HL-60 (cell line): ENCODE data around the gene LHX2.

Source experiments
- GABPA ChIP-seq: IDR thresholded peaks from 2 replicates; pipeline ENCODE4 v1.6.1; 2012; ENCODE audit warnings: low read depth
- POLR2AphosphoS5 ChIP-seq: IDR thresholded peaks from 2 replicates; pipeline ENCODE4 v1.6.1; 2012; ENCODE audit warnings: low read depth
- SPI1 ChIP-seq: IDR thresholded peaks from 2 replicates; pipeline ENCODE4 v1.6.1; 2012; ENCODE audit warnings: low read depth, mild to moderate bottlenecking, borderline replicate concordance
- TF ChIP-seq, protein P1 (sequence below): IDR thresholded peaks from one replicate; pipeline ENCODE4 v1.5.1; 2011; ENCODE audit warnings: low read length, control low read depth, inconsistent platforms; ENCODE audit not compliant: insufficient read depth
- TF ChIP-seq, protein P2 (sequence below): IDR thresholded peaks from 2 replicates; pipeline ENCODE4 v1.6.1; 2012; ENCODE audit warnings: low read depth; ENCODE audit not compliant: insufficient replicate concordance

DNA sequence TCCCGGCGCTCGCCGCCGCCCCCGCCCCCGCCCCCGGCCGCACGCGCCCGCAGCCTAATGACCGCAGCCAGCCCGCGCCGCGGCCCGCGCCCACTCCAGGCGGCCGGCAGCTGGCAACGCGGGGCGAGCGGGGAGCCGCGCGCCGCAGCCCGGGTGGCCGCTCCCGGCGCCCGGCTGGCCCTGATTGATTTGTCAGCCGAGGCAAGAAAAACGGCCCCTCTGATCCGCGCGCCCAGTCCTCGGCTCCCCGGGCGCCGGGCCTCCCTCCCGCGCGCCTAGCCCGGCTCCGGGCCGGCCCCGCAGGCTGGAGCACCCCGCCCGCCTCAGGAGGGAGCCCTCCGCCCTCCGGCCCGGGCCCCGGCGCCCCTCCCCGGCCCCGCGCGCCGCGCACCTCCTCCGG, 11.9 kb upstream of the LHX2 start:
- TF ChIP-seq, protein P1, sequence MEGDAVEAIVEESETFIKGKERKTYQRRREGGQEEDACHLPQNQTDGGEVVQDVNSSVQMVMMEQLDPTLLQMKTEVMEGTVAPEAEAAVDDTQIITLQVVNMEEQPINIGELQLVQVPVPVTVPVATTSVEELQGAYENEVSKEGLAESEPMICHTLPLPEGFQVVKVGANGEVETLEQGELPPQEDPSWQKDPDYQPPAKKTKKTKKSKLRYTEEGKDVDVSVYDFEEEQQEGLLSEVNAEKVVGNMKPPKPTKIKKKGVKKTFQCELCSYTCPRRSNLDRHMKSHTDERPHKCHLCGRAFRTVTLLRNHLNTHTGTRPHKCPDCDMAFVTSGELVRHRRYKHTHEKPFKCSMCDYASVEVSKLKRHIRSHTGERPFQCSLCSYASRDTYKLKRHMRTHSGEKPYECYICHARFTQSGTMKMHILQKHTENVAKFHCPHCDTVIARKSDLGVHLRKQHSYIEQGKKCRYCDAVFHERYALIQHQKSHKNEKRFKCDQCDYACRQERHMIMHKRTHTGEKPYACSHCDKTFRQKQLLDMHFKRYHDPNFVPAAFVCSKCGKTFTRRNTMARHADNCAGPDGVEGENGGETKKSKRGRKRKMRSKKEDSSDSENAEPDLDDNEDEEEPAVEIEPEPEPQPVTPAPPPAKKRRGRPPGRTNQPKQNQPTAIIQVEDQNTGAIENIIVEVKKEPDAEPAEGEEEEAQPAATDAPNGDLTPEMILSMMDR = no peak
- TF ChIP-seq, protein P2, sequence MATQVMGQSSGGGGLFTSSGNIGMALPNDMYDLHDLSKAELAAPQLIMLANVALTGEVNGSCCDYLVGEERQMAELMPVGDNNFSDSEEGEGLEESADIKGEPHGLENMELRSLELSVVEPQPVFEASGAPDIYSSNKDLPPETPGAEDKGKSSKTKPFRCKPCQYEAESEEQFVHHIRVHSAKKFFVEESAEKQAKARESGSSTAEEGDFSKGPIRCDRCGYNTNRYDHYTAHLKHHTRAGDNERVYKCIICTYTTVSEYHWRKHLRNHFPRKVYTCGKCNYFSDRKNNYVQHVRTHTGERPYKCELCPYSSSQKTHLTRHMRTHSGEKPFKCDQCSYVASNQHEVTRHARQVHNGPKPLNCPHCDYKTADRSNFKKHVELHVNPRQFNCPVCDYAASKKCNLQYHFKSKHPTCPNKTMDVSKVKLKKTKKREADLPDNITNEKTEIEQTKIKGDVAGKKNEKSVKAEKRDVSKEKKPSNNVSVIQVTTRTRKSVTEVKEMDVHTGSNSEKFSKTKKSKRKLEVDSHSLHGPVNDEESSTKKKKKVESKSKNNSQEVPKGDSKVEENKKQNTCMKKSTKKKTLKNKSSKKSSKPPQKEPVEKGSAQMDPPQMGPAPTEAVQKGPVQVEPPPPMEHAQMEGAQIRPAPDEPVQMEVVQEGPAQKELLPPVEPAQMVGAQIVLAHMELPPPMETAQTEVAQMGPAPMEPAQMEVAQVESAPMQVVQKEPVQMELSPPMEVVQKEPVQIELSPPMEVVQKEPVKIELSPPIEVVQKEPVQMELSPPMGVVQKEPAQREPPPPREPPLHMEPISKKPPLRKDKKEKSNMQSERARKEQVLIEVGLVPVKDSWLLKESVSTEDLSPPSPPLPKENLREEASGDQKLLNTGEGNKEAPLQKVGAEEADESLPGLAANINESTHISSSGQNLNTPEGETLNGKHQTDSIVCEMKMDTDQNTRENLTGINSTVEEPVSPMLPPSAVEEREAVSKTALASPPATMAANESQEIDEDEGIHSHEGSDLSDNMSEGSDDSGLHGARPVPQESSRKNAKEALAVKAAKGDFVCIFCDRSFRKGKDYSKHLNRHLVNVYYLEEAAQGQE = no peak
- TF ChIP-seq GABPA (no peak), POLR2AphosphoS5 (no peak), SPI1 (no peak)
